Esophagus muscularis mucosa (tissue), 3 donors: ENCODE results near the gene EGR2.

Experiments
- EP300 ChIP-seq: sonication (generic); formaldehyde crosslinking; IDR thresholded peaks from one replicate; pipeline ENCODE4 v1.6.1; 2017; ENCODE audit warnings: antibody characterized with exemption
- TF ChIP-seq, protein P1 (sequence below), 3 experiments: fragments of 200-600 bp in 2 of 3; fragments of 450-650 bp in 1 of 3; sonication (generic) in 2 of 3; IDR thresholded peaks; one replicate each; pipeline ENCODE4 v1.5.1; 2017 to 2019; ENCODE audit warnings: antibody characterized with exemption in 3 of 3, mild to moderate bottlenecking in 2 of 3, moderate library complexity in 1 of 3

- TF ChIP-seq, protein P1, sequence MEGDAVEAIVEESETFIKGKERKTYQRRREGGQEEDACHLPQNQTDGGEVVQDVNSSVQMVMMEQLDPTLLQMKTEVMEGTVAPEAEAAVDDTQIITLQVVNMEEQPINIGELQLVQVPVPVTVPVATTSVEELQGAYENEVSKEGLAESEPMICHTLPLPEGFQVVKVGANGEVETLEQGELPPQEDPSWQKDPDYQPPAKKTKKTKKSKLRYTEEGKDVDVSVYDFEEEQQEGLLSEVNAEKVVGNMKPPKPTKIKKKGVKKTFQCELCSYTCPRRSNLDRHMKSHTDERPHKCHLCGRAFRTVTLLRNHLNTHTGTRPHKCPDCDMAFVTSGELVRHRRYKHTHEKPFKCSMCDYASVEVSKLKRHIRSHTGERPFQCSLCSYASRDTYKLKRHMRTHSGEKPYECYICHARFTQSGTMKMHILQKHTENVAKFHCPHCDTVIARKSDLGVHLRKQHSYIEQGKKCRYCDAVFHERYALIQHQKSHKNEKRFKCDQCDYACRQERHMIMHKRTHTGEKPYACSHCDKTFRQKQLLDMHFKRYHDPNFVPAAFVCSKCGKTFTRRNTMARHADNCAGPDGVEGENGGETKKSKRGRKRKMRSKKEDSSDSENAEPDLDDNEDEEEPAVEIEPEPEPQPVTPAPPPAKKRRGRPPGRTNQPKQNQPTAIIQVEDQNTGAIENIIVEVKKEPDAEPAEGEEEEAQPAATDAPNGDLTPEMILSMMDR (IDR thresholded peaks at IDR 0.05): no peak
- TF ChIP-seq EP300: no peak
These were observed 23.9 kb downstream of the EGR2 start for GRCh38 chr10:62792261-62792660.
